HL-60 (cell line): ENCODE measurements around the gene COLQ.

Experiments
- CTCF ChIP-seq: IDR thresholded peaks from one replicate; pipeline ENCODE4 v1.5.1; 2011; ENCODE audit warnings: low read length, control low read depth, inconsistent platforms; ENCODE audit not compliant: insufficient read depth
- REST ChIP-seq: IDR thresholded peaks from 2 replicates; pipeline ENCODE4 v1.6.1; 2012; ENCODE audit warnings: low read depth; ENCODE audit not compliant: insufficient replicate concordance

- TF ChIP-seq CTCF (no peak), REST (no peak)
These were observed 1.3 kb downstream of the COLQ start for GRCh38 chr3:15520185-15520584.
